Measurements from ENCODE around the gene MEGF9. TPM values are rescaled to one million over a fixed set of nuclear protein-coding genes. Genes with fewer than 3 reads are reported as not detected.
"Not testable (repeated sequence)": the region's sequence is repeated elsewhere in the genome, so short reads cannot be mapped to it uniquely, and the experiment has no call there.

MEGF9 gene
- total and polyA plus RNA-seq, 2 donors: 3.5 to 3.7 TPM

- no peak for DNase-seq (ENCODE audit: low read depth in 6 of 9, low spot score in 9 of 9)
- Histone ChIP-seq H3K27ac (ENCODE audit: low read depth in 1 of 2, low read length in 1 of 2) (no peak overlapping the region), H3K9me3 (ENCODE audit: control insufficient read depth in 2 of 2, insufficient read depth in 1 of 2, low read length in 1 of 2) (no peaks in the 10 kb centered on the region), H3K36me3 (ENCODE audit: control insufficient read depth in 2 of 2, insufficient read depth in 2 of 2, low read length in 1 of 2) (no peaks in the 10 kb centered on the region), H3K4me1 (ENCODE audit: control insufficient read depth in 2 of 2, insufficient read depth in 2 of 2, low read length in 2 of 2) (no peaks in the 10 kb centered on the region), H3K4me3 (ENCODE audit: low read length in 2 of 2) (no peak overlapping the region), H3K27me3 (ENCODE audit: control insufficient read depth in 2 of 2, insufficient read depth in 1 of 2, low read length in 1 of 2) (no peaks in the 10 kb centered on the region)
These were observed 71.2 kb downstream of the MEGF9 start for GRCh38 chr9:120643061-120643460.

- 98% methylated on average over 3 of the region's 3 CpGs for WGBS
- Histone ChIP-seq H3K4me3 (ENCODE audit: low read length in 2 of 2) (no peak overlapping the region), H3K27me3 (ENCODE audit: control insufficient read depth in 2 of 2, insufficient read depth in 1 of 2, low read length in 1 of 2) (no peaks in the 10 kb centered on the region), H3K27ac (ENCODE audit: low read depth in 1 of 2, low read length in 1 of 2) (no peak overlapping the region), H3K4me1 (ENCODE audit: control insufficient read depth in 2 of 2, insufficient read depth in 2 of 2, low read length in 2 of 2) (no peaks in the 10 kb centered on the region), H3K9me3 (ENCODE audit: control insufficient read depth in 2 of 2, insufficient read depth in 1 of 2, low read length in 1 of 2) (no peaks in the 10 kb centered on the region), H3K36me3 (ENCODE audit: control insufficient read depth in 2 of 2, insufficient read depth in 2 of 2, low read length in 1 of 2) (no peaks in the 10 kb centered on the region)
- DNase-seq (ENCODE audit: low read depth in 6 of 9, low spot score in 9 of 9): no peak
These were observed 72.0 kb downstream of the MEGF9 start for GRCh38 chr9:120642129-120642770.

GRCh38 chr9:120640874-120641273 is 73.4 kb downstream of the MEGF9 start:
- DNase-seq (ENCODE audit: low read depth in 6 of 9, low spot score in 9 of 9); H3K36me3 ChIP-seq (ENCODE audit: control insufficient read depth in 2 of 2, insufficient read depth in 2 of 2, low read length in 1 of 2); H3K9me3 ChIP-seq (ENCODE audit: control insufficient read depth in 2 of 2, insufficient read depth in 1 of 2, low read length in 1 of 2); H3K27me3 ChIP-seq (ENCODE audit: control insufficient read depth in 2 of 2, insufficient read depth in 1 of 2, low read length in 1 of 2); H3K4me1 ChIP-seq (ENCODE audit: control insufficient read depth in 2 of 2, insufficient read depth in 2 of 2, low read length in 2 of 2); H3K4me3 ChIP-seq (ENCODE audit: low read length in 2 of 2); H3K27ac ChIP-seq (ENCODE audit: low read depth in 1 of 2, low read length in 1 of 2): not testable (repeated sequence)
- WGBS: 100% methylated on average over 1 of the region's 1 CpG

GRCh38 chr9:120640380-120640779 is 73.9 kb downstream of the MEGF9 start:
- DNase-seq (ENCODE audit: low read depth in 6 of 9, low spot score in 9 of 9): no peak
- H3K4me1 ChIP-seq (ENCODE audit: control insufficient read depth in 2 of 2, insufficient read depth in 2 of 2, low read length in 2 of 2): no peaks in the 10 kb centered on the region
- WGBS: over 99% methylated on average over 2 of the region's 2 CpGs
- peaks cover 0 to 4% of the 10 kb centered on the region in 2 donors for H3K9me3 ChIP-seq (ENCODE audit: control insufficient read depth in 2 of 2, insufficient read depth in 1 of 2, low read length in 1 of 2)
- no peak overlapping the region for H3K27ac ChIP-seq (ENCODE audit: low read depth in 1 of 2, low read length in 1 of 2)
- H3K4me3 ChIP-seq (ENCODE audit: low read length in 2 of 2): no peak overlapping the region
- H3K36me3 ChIP-seq (ENCODE audit: control insufficient read depth in 2 of 2, insufficient read depth in 2 of 2, low read length in 1 of 2): no peaks in the 10 kb centered on the region
- H3K27me3 ChIP-seq (ENCODE audit: control insufficient read depth in 2 of 2, insufficient read depth in 1 of 2, low read length in 1 of 2): no peaks in the 10 kb centered on the region

- H3K27ac ChIP-seq (ENCODE audit: low read depth in 1 of 2, low read length in 1 of 2): no peak overlapping the region
- no peaks in the 10 kb centered on the region for H3K36me3 ChIP-seq (ENCODE audit: control insufficient read depth in 2 of 2, insufficient read depth in 2 of 2, low read length in 1 of 2)
- H3K4me3 ChIP-seq (ENCODE audit: low read length in 2 of 2): no peak overlapping the region
- no peaks in the 10 kb centered on the region for H3K27me3 ChIP-seq (ENCODE audit: control insufficient read depth in 2 of 2, insufficient read depth in 1 of 2, low read length in 1 of 2)
- peaks cover 0 to 4% of the 10 kb centered on the region in 2 donors for H3K9me3 ChIP-seq (ENCODE audit: control insufficient read depth in 2 of 2, insufficient read depth in 1 of 2, low read length in 1 of 2)
- WGBS: 97% methylated on average over 5 of the region's 5 CpGs
- DNase-seq (ENCODE audit: low read depth in 6 of 9, low spot score in 9 of 9): no peak
- no peaks in the 10 kb centered on the region for H3K4me1 ChIP-seq (ENCODE audit: control insufficient read depth in 2 of 2, insufficient read depth in 2 of 2, low read length in 2 of 2)
These were observed 76.4 kb downstream of the MEGF9 start for GRCh38 chr9:120637919-120638318.

- Histone ChIP-seq H3K27me3 (ENCODE audit: control insufficient read depth in 2 of 2, insufficient read depth in 1 of 2, low read length in 1 of 2) (no peaks in the 10 kb centered on the region), H3K4me1 (ENCODE audit: control insufficient read depth in 2 of 2, insufficient read depth in 2 of 2, low read length in 2 of 2) (no peaks in the 10 kb centered on the region), H3K4me3 (ENCODE audit: low read length in 2 of 2) (no peak overlapping the region), H3K36me3 (ENCODE audit: control insufficient read depth in 2 of 2, insufficient read depth in 2 of 2, low read length in 1 of 2) (no peaks in the 10 kb centered on the region), H3K27ac (ENCODE audit: low read depth in 1 of 2, low read length in 1 of 2) (no peak overlapping the region), H3K9me3 (ENCODE audit: control insufficient read depth in 2 of 2, insufficient read depth in 1 of 2, low read length in 1 of 2) (peaks cover 0 to 4% of the 10 kb centered on the region in 2 donors)
- no peak for DNase-seq (ENCODE audit: low read depth in 6 of 9, low spot score in 9 of 9)
- 98% methylated on average over 25 of the region's 25 CpGs for WGBS
These were observed 77.9 kb downstream of the MEGF9 start for GRCh38 chr9:120636194-120636957.

- WGBS: 100% methylated on average over 1 of the region's 1 CpG
- no peaks in the 10 kb centered on the region for H3K36me3 ChIP-seq (ENCODE audit: control insufficient read depth in 2 of 2, insufficient read depth in 2 of 2, low read length in 1 of 2)
These were observed 79.3 kb downstream of the MEGF9 start for GRCh38 chr9:120635011-120635410.

GRCh38 chr9:120630333-120630732 is 83.9 kb downstream of the MEGF9 start:
- no peaks in the 10 kb centered on the region for H3K36me3 ChIP-seq (ENCODE audit: control insufficient read depth in 2 of 2, insufficient read depth in 2 of 2, low read length in 1 of 2)
- H3K27me3 ChIP-seq (ENCODE audit: control insufficient read depth in 2 of 2, insufficient read depth in 1 of 2, low read length in 1 of 2): no peaks in the 10 kb centered on the region
- no peak overlapping the region for H3K4me3 ChIP-seq (ENCODE audit: low read length in 2 of 2)
- H3K9me3 ChIP-seq (ENCODE audit: control insufficient read depth in 2 of 2, insufficient read depth in 1 of 2, low read length in 1 of 2): no peaks in the 10 kb centered on the region
- no peak for DNase-seq (ENCODE audit: low read depth in 6 of 9, low spot score in 9 of 9)
- no peak overlapping the region for H3K27ac ChIP-seq (ENCODE audit: low read depth in 1 of 2, low read length in 1 of 2)
- no peaks in the 10 kb centered on the region for H3K4me1 ChIP-seq (ENCODE audit: control insufficient read depth in 2 of 2, insufficient read depth in 2 of 2, low read length in 2 of 2)

More at GRCh38 chr9:120635011-120635410, 79.3 kb downstream of the MEGF9 start:
- H3K27ac ChIP-seq (ENCODE audit: low read depth in 1 of 2, low read length in 1 of 2): no peak overlapping the region
- H3K4me1 ChIP-seq (ENCODE audit: control insufficient read depth in 2 of 2, insufficient read depth in 2 of 2, low read length in 2 of 2): no peaks in the 10 kb centered on the region
- no peaks in the 10 kb centered on the region for H3K27me3 ChIP-seq (ENCODE audit: control insufficient read depth in 2 of 2, insufficient read depth in 1 of 2, low read length in 1 of 2)
- H3K9me3 ChIP-seq (ENCODE audit: control insufficient read depth in 2 of 2, insufficient read depth in 1 of 2, low read length in 1 of 2): peaks cover 0 to 4% of the 10 kb centered on the region in 2 donors
- DNase-seq (ENCODE audit: low read depth in 6 of 9, low spot score in 9 of 9): no peak
- no peak overlapping the region for H3K4me3 ChIP-seq (ENCODE audit: low read length in 2 of 2)

GRCh38 chr9:120628925-120629497 is 85.3 kb downstream of the MEGF9 start:
- not testable (repeated sequence) for H3K9me3 ChIP-seq (ENCODE audit: control insufficient read depth in 2 of 2, insufficient read depth in 1 of 2, low read length in 1 of 2)
- 97% methylated on average over 3 of the region's 3 CpGs for WGBS

More at GRCh38 chr9:120628925-120629497, 85.3 kb downstream of the MEGF9 start:
- not testable (repeated sequence) for H3K4me3 ChIP-seq (ENCODE audit: low read length in 2 of 2); H3K27ac ChIP-seq (ENCODE audit: low read depth in 1 of 2, low read length in 1 of 2); DNase-seq (ENCODE audit: low read depth in 6 of 9, low spot score in 9 of 9); H3K4me1 ChIP-seq (ENCODE audit: control insufficient read depth in 2 of 2, insufficient read depth in 2 of 2, low read length in 2 of 2); H3K36me3 ChIP-seq (ENCODE audit: control insufficient read depth in 2 of 2, insufficient read depth in 2 of 2, low read length in 1 of 2); H3K27me3 ChIP-seq (ENCODE audit: control insufficient read depth in 2 of 2, insufficient read depth in 1 of 2, low read length in 1 of 2)

Data from thymus (tissue), 11 donors.